Testis (tissue), 2 donors: ENCODE data around the gene PDGFC.

Experiments used
- POLR2A ChIP-seq: fragments of 450-650 bp; IDR thresholded peaks from one replicate; pipeline ENCODE4 v1.6.1; 2017; ENCODE audit warnings: antibody characterized with exemption, mild to moderate bottlenecking, moderate library complexity
- TF ChIP-seq, protein P1 (sequence below), 3 experiments: fragments of 450-650 bp in 2 of 3; fragments of 200-600 bp in 1 of 3; sonication (generic) in 1 of 3; IDR thresholded peaks; one replicate each; pipeline ENCODE4 v1.5.1; 2016 to 2019; ENCODE audit warnings: antibody characterized with exemption in 3 of 3, mild to moderate bottlenecking in 2 of 3, moderate library complexity in 1 of 3

DNA sequence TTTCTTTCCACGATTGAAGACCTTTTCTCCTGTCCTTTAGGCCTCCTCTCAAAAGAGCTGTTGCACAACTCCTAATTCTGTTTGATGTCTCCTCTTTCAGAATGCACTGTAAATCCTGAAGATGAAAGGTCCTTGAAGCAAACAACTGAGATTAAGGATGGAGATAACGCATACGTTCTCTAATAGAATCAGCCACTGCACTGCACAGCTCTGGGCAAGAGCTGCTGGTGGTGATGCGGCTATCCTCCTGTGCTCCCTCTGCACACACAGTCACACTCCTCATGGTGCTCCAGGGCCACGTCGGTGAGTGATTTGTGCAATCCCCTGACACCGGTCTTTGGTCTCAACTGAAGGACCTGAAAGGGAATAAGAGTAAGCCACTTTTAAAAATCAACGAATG is 208.7 kb downstream of the PDGFC start:
- TF ChIP-seq, protein P1, sequence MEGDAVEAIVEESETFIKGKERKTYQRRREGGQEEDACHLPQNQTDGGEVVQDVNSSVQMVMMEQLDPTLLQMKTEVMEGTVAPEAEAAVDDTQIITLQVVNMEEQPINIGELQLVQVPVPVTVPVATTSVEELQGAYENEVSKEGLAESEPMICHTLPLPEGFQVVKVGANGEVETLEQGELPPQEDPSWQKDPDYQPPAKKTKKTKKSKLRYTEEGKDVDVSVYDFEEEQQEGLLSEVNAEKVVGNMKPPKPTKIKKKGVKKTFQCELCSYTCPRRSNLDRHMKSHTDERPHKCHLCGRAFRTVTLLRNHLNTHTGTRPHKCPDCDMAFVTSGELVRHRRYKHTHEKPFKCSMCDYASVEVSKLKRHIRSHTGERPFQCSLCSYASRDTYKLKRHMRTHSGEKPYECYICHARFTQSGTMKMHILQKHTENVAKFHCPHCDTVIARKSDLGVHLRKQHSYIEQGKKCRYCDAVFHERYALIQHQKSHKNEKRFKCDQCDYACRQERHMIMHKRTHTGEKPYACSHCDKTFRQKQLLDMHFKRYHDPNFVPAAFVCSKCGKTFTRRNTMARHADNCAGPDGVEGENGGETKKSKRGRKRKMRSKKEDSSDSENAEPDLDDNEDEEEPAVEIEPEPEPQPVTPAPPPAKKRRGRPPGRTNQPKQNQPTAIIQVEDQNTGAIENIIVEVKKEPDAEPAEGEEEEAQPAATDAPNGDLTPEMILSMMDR (IDR thresholded peaks at IDR 0.05) = no peak
- no peak for TF ChIP-seq POLR2A
